Astrocyte (in vitro differentiated cells and primary cell): ENCODE measurements around the gene RBM20. TPM values are rescaled to one million over a fixed set of nuclear protein-coding genes. Genes with fewer than 3 reads are reported as not detected.

ENCODE experiments used
- DNase-seq: peaks from one replicate; pipeline ENCODE4 v3.0.0-alpha.2; 2010; ENCODE audit warnings: low read depth
- FAIRE-seq: peaks from 2 replicates; lab custom pipeline; 2011; peaks lifted over from hg19 to GRCh38; lab: Jason Lieb, UNC
- H2AFZ ChIP-seq: 2 replicates; pipeline ENCODE4 v1.6.0; 2012; ENCODE audit warnings: low read depth, low read length, inconsistent platforms
- H3K27ac ChIP-seq: 2 replicates; pipeline ENCODE4 v1.5.1; 2011; ENCODE audit warnings: low read depth, low read length, inconsistent platforms
- H3K27me3 ChIP-seq: 2 replicates; pipeline ENCODE4 v1.6.0; 2011; ENCODE audit warnings: low read length, inconsistent platforms; ENCODE audit not compliant: insufficient read depth
- H3K36me3 ChIP-seq: 2 replicates; pipeline ENCODE4 v1.5.1; 2011; ENCODE audit warnings: low read length, inconsistent platforms; ENCODE audit not compliant: insufficient read depth
- H3K4me1 ChIP-seq: 2 replicates; pipeline ENCODE4 v1.5.1; 2011; ENCODE audit warnings: low read length, inconsistent platforms; ENCODE audit not compliant: insufficient read depth
- H3K4me2 ChIP-seq: 2 replicates; pipeline ENCODE4 v1.6.0; 2012; ENCODE audit warnings: low read length, inconsistent platforms
- H3K4me3 ChIP-seq: 2 replicates; pipeline ENCODE4 v1.5.1; 2011; ENCODE audit warnings: low read depth, mild to moderate bottlenecking, low read length, inconsistent platforms; ENCODE audit not compliant: insufficient read depth
- H3K79me2 ChIP-seq: 2 replicates; pipeline ENCODE4 v1.6.0; 2012; ENCODE audit warnings: mild to moderate bottlenecking, low read length, inconsistent platforms; ENCODE audit not compliant: insufficient read depth
- H3K9ac ChIP-seq: 2 replicates; pipeline ENCODE4 v1.6.0; 2012; ENCODE audit warnings: mild to moderate bottlenecking, low read length, inconsistent platforms
- H3K9me3 ChIP-seq: 2 replicates; pipeline ENCODE4 v1.5.1; 2012; ENCODE audit warnings: low read depth, mild to moderate bottlenecking, low read length, inconsistent platforms; ENCODE audit not compliant: insufficient read depth
- H4K20me1 ChIP-seq: 2 replicates; pipeline ENCODE4 v1.6.0; 2012; ENCODE audit warnings: low read length, inconsistent platforms; ENCODE audit not compliant: insufficient read depth
- H3K27ac Mint-ChIP-seq: one replicate; pipeline ENCODE4 v1.8.0; 2021; ENCODE audit warnings: mild to moderate bottlenecking, mixed read lengths; ENCODE audit not compliant: unreplicated experiment
- H3K27me3 Mint-ChIP-seq: one replicate; pipeline ENCODE4 v1.8.0; 2021; ENCODE audit warnings: low read depth, mixed read lengths; ENCODE audit not compliant: unreplicated experiment
- H3K36me3 Mint-ChIP-seq: one replicate; pipeline ENCODE4 v1.8.0; 2021; ENCODE audit warnings: low read depth, mixed read lengths; ENCODE audit not compliant: unreplicated experiment
- H3K4me1 Mint-ChIP-seq: one replicate; pipeline ENCODE4 v1.8.0; 2021; ENCODE audit warnings: low read depth, mixed read lengths; ENCODE audit not compliant: unreplicated experiment
- H3K4me3 Mint-ChIP-seq: one replicate; pipeline ENCODE4 v1.8.0; 2021; ENCODE audit warnings: mild to moderate bottlenecking, moderate library complexity, mixed read lengths; ENCODE audit not compliant: unreplicated experiment
- H3K9me3 Mint-ChIP-seq: one replicate; pipeline ENCODE4 v1.8.0; 2021; ENCODE audit warnings: mild to moderate bottlenecking, mixed read lengths; ENCODE audit not compliant: unreplicated experiment
- CTCF ChIP-seq: IDR thresholded peaks from 2 replicates; pipeline ENCODE4 v1.5.1; 2011; ENCODE audit warnings: low read depth, mild to moderate bottlenecking, inconsistent platforms, low read length, moderate library complexity; ENCODE audit not compliant: insufficient read depth
- EZH2 ChIP-seq: IDR thresholded peaks from 2 replicates; pipeline ENCODE4 v1.6.1; 2012; ENCODE audit warnings: mild to moderate bottlenecking, low read length, inconsistent platforms; ENCODE audit not compliant: insufficient read depth
- total RNA-seq: library from RNA; stranded (reverse); gene quantifications from 2 replicates; pipeline ENCODE4 v1.2.1, GENCODE V29; 2021

The RBM20 gene
- total RNA-seq, 1 donor from 2014 or later = 1.5 TPM

- H3K36me3 ChIP-seq = no peaks in the 10 kb centered on the region
- peaks cover 2% of the 10 kb centered on the region for H3K36me3 Mint-ChIP-seq
- no peak overlapping the region for H3K27ac ChIP-seq
- H3K9me3 ChIP-seq = no peaks in the 10 kb centered on the region
- FAIRE-seq (no peak), DNase-seq (no peak)
- H3K27me3 ChIP-seq = no peaks in the 10 kb centered on the region
- TF ChIP-seq CTCF = no peak
- TF ChIP-seq EZH2 = no peak
- no peak overlapping the region for H3K4me2 ChIP-seq
- H3K27ac Mint-ChIP-seq = no peak overlapping the region
- no peak overlapping the region for H3K4me3 ChIP-seq
- no peak overlapping the region for H2AFZ ChIP-seq
- no peaks in the 10 kb centered on the region for H3K4me1 ChIP-seq
- no peaks in the 10 kb centered on the region for H4K20me1 ChIP-seq
- H3K79me2 ChIP-seq = no peaks in the 10 kb centered on the region
- no peaks in the 10 kb centered on the region for H3K27me3 Mint-ChIP-seq
- H3K4me3 Mint-ChIP-seq = no peak overlapping the region
- H3K9ac ChIP-seq = no peak overlapping the region
- H3K4me1 Mint-ChIP-seq = peaks cover 2% of the 10 kb centered on the region
- no peaks in the 10 kb centered on the region for H3K9me3 Mint-ChIP-seq
These were observed 189.3 kb downstream of the RBM20 start for GRCh38 chr10:110833234-110833940.

GRCh38 chr10:110833941-110834628 lies 189.9 kb downstream of the RBM20 start:
- no peaks in the 10 kb centered on the region for H3K79me2 ChIP-seq
- H3K27me3 ChIP-seq = no peaks in the 10 kb centered on the region
- no peak overlapping the region for H3K4me3 Mint-ChIP-seq
- no peaks in the 10 kb centered on the region for H4K20me1 ChIP-seq
- H3K9me3 ChIP-seq = no peaks in the 10 kb centered on the region
- FAIRE-seq (no peak), DNase-seq (no peak)
- H3K4me1 ChIP-seq = no peaks in the 10 kb centered on the region
- peaks cover 2% of the 10 kb centered on the region for H3K4me1 Mint-ChIP-seq
- peaks cover 2% of the 10 kb centered on the region for H3K36me3 Mint-ChIP-seq
- H3K4me3 ChIP-seq = no peak overlapping the region
- TF ChIP-seq EZH2 (no peak), CTCF (no peak)
- no peak overlapping the region for H3K27ac ChIP-seq
- no peak overlapping the region for H2AFZ ChIP-seq
- no peaks in the 10 kb centered on the region for H3K9me3 Mint-ChIP-seq
- no peak overlapping the region for H3K4me2 ChIP-seq
- no peak overlapping the region for H3K9ac ChIP-seq
- H3K27me3 Mint-ChIP-seq = no peaks in the 10 kb centered on the region
- no peaks in the 10 kb centered on the region for H3K36me3 ChIP-seq
- H3K27ac Mint-ChIP-seq = no peak overlapping the region
